GM03348 (cell line): ENCODE measurements around the gene TAF13.
A peak's percentile ranks its signal among the peaks of the same experiment; 100 is the strongest.
"Not testable (repeated sequence)": the region's sequence is repeated elsewhere in the genome, so short reads cannot be mapped to it uniquely, and the experiment has no call there.

Experiments used
- DNase-seq: peaks from one replicate; pipeline ENCODE4 v3.0.0; 2012; ENCODE audit warnings: low spot score

The TAF13 gene

DNA sequence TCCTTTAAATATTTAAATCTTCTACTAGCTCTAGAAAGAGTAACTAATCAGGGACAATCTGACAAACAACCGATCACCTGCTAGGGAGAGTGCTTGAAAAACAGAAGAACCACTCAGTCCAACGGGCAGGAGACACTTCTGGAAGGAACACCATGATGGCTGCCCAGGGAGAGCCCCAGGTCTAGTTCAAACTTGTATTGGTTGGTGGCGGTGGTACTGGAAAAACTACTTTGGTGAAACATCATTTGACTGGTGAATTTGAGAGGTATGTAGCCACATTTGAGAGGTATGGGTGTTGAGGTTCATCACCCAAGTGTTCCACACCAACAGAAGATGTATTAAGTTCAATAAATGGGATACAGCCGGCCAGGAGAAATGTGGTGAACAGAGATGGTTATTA is 29.1 kb downstream of the TAF13 start:
- no peak for DNase-seq

DNA sequence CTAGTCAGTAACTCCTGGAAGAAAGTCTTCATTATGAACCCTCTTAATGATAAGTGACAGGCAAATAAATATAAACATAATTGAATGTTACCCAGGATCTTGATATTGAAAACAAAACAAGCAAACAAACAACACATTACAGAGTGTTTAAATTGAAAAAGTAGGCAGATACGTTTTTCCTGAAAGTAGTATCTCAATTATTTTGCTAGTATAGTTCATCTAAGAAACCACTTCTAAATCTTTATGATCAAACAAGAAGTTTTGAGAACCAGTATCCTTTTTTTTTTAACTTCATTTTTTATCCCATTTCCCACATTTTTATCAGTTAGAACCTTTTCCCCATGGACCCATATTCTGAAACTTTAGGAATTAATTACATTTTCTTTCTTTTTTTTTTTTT is 30.2 kb downstream of the TAF13 start:
- no peak for DNase-seq

- DNase-seq, result peak; percentile 99
These were observed 34.0 kb downstream of the TAF13 start, which contains the start of gene WDR47 for GRCh38 chr1:109041621-109042468. TSS of gene WDR47 (minus strand) at chr1:109042102. CDS start at chr1:109023512, 18,590 bp downstream.

GRCh38 chr1:109040989-109041620 is 34.7 kb downstream of the TAF13 start:
- peak; percentile 58 for DNase-seq

DNA sequence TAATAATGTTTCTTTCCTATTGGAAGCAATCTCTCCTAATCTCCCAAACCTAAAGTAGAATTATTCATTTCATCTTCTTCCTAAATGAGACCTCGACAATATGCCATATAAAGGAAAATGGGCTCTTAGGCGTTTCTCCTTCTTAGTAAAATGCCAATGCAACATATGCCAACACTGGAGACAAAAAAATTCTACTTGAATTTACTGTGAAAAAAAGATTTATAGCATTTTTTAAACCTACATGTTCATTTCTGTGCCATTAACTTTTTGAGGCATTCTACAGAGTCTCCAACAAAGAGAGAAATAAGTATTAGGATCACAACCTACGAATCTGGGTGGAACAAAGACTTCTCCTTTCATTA is 35.2 kb downstream of the TAF13 start:
- DNase-seq, result no peak

DNA sequence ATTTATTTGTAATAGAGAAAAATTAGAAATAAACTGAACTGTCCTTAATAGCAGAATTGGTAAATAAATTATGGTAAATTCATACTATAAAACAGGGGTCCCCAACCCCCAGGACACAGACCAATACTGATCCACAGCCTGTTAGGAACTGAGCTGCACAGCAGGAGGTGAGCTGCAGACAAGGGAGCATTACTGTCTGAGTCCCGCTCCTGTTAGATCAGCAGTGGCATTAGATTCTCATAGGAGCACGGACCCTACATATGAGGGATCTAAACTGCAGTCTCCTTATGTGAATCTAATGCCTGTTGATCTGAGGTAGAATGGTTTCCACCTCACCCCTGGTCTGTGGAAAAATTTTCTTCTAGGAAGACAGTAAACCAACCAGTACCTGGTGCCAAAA is 41.4 kb downstream of the TAF13 start:
- DNase-seq, result no peak

DNA sequence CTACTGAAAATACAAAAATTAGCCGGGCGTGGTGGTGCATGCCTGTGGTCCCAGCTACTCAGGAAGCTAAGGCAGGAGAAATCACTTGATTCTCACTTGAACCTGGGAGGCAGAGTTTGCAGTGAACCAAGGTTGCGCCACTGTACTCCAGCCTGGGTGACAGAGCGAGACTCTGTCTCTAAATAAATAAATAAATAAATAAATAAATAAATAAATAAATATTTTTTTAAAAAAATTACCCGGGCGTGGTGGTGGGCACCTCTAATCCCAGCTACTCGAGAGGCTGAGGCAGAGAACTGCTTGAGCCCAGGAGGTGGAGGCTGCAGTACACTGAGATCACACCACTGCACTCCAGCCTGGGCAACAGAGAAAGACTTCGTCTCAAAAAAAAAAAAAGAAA is 46.3 kb downstream of the TAF13 start:
- not testable (repeated sequence) for DNase-seq

DNA sequence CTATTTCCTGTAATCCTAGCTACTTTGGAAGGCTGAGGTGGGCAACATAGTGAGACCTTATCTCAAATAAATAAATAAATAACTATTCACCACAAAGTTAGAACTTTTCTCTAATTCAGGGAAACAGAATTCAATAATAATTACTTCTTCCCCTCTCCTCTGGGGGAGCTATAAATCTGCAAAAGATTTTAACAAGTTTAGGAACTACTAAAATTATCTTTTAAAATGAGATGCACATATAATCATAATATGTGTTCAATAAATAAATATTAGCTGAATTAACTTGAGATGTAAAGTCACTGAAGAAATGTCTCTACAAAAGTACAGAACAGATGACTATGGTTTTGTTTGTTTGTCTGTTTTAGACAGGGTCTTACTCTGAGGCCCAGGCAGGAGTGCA is 48.0 kb downstream of the TAF13 start:
- DNase-seq, result no peak

DNA sequence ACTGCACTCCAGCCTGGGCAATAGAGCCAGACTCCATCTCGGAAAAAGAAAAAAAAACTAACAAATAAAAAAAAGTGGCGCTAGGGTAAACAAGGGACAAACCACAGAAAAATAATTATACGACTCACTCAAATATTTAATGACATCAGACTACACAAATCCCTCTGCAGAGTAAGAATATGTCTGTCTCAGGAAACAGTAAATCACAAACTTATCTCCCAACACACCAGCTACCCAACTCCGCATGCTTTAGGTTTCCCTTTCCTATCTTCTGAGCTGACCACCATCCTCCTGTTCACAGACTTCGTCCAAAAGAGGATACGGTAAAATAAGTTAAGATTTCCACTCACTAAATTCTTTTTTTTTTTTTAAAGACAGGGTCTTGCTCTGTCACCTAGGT is 50.1 kb downstream of the TAF13 start:
- no peak for DNase-seq

DNA sequence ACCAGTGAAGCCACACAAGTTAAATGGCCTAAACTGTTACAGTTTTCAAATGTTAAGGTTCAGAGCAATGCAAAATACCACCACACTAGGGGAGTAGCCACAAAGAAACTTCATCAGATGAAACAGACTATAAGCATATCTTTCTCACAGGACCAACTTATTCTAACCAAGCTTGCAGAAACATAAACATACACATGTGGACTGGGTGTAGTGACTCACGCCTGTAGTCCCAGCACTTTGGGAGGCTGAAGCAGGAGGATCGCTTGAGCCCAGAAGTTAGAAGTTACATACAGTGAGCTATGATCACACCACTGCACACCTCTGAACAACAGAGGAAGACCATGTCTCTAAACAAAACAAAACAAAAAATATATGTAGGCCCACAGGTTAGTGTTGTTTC is 51.2 kb downstream of the TAF13 start:
- DNase-seq, result no peak

DNA sequence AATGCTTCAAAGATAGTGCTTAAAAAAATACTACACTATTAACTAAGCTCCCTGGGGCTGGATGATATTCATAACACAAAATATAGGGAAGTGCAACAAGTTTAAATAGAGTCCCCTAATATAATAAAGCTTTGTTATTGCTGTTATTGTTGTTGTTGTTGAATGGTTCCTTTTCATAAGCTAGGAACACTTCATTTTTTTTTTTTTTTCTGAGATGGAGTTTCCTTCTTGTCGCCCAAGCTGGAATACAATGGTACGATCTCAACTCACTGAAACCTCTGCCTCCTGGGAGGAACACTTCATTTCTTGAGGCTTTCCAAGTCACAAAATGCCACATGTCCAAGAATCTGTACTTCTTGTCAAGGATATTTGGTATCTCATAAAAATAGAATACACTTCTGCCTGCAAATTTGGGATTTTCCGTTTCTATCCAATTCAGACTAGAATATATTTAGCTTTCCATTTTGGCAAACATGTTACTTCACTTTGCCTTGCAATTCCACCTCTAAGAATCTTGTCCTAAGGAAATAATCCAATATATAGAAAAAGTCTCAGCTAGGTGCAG is 55.0 kb downstream of the TAF13 start:
- no peak for DNase-seq

- DNase-seq, result not testable (repeated sequence)
These were observed 58.1 kb downstream of the TAF13 start for GRCh38 chr1:109017719-109018118.

- no peak for DNase-seq
These were observed 58.7 kb downstream of the TAF13 start for GRCh38 chr1:109017134-109017533.
